ENCODE measurements around the gene PDIA5. TPM values are rescaled to one million over a fixed set of nuclear protein-coding genes. Genes with fewer than 3 reads are reported as not detected.

PDIA5 gene
- total and polyA plus RNA-seq, 2 donors (not counting 1 experiment from before 2014, with no cell fraction given) = 2.6 to 3.8 TPM

DNA sequence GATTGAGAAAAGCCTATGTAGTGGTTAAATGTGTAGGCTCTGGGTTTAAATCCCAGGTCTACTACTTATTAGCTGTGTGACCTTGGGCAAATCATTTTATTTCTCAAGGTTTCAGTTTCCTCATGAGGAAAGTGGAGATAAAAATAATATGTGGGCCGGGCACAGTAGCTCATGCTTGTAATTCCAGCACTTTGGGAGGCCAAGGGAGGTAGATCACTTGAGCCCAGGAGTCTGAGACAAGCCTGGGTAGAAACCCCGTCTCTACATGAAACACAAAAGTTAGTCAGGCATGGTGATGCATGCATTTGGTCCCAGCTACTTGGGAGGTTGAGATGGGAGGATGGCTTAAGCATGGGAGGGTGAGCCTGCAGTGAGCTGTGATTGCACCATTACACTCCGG lies 47.7 kb upstream of the PDIA5 start:
- no peak for TF ChIP-seq EZH2 (IDR thresholded peaks at IDR 0.05; ENCODE audit: borderline replicate concordance, insufficient read depth, low read depth, low read length, poor library complexity, severe bottlenecking)
- TF ChIP-seq, protein P1, sequence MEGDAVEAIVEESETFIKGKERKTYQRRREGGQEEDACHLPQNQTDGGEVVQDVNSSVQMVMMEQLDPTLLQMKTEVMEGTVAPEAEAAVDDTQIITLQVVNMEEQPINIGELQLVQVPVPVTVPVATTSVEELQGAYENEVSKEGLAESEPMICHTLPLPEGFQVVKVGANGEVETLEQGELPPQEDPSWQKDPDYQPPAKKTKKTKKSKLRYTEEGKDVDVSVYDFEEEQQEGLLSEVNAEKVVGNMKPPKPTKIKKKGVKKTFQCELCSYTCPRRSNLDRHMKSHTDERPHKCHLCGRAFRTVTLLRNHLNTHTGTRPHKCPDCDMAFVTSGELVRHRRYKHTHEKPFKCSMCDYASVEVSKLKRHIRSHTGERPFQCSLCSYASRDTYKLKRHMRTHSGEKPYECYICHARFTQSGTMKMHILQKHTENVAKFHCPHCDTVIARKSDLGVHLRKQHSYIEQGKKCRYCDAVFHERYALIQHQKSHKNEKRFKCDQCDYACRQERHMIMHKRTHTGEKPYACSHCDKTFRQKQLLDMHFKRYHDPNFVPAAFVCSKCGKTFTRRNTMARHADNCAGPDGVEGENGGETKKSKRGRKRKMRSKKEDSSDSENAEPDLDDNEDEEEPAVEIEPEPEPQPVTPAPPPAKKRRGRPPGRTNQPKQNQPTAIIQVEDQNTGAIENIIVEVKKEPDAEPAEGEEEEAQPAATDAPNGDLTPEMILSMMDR (IDR thresholded peaks at IDR 0.05) = no peak
- no peaks in the 10 kb centered on the region for H3K79me2 ChIP-seq (ENCODE audit: control insufficient read depth, insufficient read depth, low read length)
- H3K9me3 ChIP-seq (ENCODE audit: control extremely low read depth in 1 of 3, control insufficient read depth in 2 of 3, insufficient read depth in 1 of 3, low read length in 2 of 3) = no peaks in the 10 kb centered on the region
- H3K36me3 ChIP-seq (replicated peaks in 1 of 2; ENCODE audit: control extremely low read depth in 1 of 2, control insufficient read depth in 1 of 2, extremely low read depth in 1 of 2, insufficient read depth in 2 of 2, low read length in 1 of 2) = no peaks in the 10 kb centered on the region
- no peaks in the 10 kb centered on the region for H4K20me1 ChIP-seq (ENCODE audit: control insufficient read depth, insufficient read depth, low read length, poor library complexity, severe bottlenecking)
- H3K4me1 Mint-ChIP-seq = no peaks in the 10 kb centered on the region
- H3K4me1 ChIP-seq (ENCODE audit: control insufficient read depth in 2 of 2, insufficient read depth in 2 of 2, low read length in 2 of 2) = no peaks in the 10 kb centered on the region
- no peak overlapping the region for H3K4me3 ChIP-seq (ENCODE audit: control extremely low read depth in 1 of 5, extremely low read depth in 1 of 5, insufficient read depth in 1 of 5, low read depth in 2 of 5, low read length in 4 of 5)
- no peak overlapping the region for H3K4me2 ChIP-seq (replicated peaks; ENCODE audit: low read depth, low read length, poor library complexity, severe bottlenecking)
- peaks cover 0 to 16% (median 7%) of the 10 kb centered on the region in 4 experiments for H3K27me3 ChIP-seq (replicated peaks in 1 of 4; ENCODE audit: control extremely low read depth in 1 of 4, control insufficient read depth in 3 of 4, insufficient read depth in 4 of 4, low read length in 3 of 4)
- intact Hi-C loops (cut with micrococcal nuclease) = no loop called here
- DNase-seq (no peak), ATAC-seq (ENCODE audit: low read depth) (no peak)
- WGBS (ENCODE audit: insufficient coverage) = 75% methylated on average over 2 of the region's 3 CpGs
- H3K27me3 Mint-ChIP-seq = peaks cover 39% of the 10 kb centered on the region
- H3K9me3 Mint-ChIP-seq (ENCODE audit: insufficient read depth) = no peaks in the 10 kb centered on the region
- H3K9ac ChIP-seq (ENCODE audit: low read length) = no peak overlapping the region
- no peak overlapping the region for H3K27ac Mint-ChIP-seq
- no peak overlapping the region for H3K4me3 Mint-ChIP-seq
- no peak overlapping the region for H2AFZ ChIP-seq (ENCODE audit: insufficient read depth, low read depth, low read length, poor library complexity, severe bottlenecking)
- POLR2A ChIA-PET = no interaction called here
- no peak overlapping the region for H3K27ac ChIP-seq (ENCODE audit: low read length in 2 of 2)
- CTCF ChIA-PET = interaction anchor here (3.0 kb wide), 1 partner anchor 11 kb away, joined by 15 read pairs; no protein-coding TSS in a partner anchor

DNA sequence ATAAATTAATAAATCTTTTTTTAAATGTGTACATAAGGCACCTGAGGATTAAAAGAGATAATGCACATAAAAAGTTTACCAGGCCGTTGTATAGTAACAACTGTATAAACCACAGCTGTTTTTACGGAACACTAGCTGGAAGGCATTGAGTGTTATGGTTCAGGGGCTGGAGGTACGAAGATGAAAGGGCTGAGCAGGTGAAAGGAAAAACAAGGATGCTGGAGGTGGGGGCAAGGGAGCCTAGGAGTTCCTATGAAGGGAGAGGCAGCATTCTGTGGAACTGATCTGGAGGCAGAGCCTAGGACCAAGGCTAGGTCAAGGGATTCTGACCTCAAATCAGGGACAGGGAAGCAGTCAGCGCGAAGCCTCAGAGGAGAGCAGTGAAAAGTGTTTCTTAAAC lies 47.2 kb upstream of the PDIA5 start:
- Mint-ChIP-seq H3K9me3 (ENCODE audit: insufficient read depth) (no peaks in the 10 kb centered on the region), H3K27me3 (peaks cover 43% of the 10 kb centered on the region), H3K4me1 (no peaks in the 10 kb centered on the region), H3K27ac (no peak overlapping the region), H3K4me3 (no peak overlapping the region)
- no peak overlapping the region for H3K27ac ChIP-seq (ENCODE audit: low read length in 2 of 2)
- DNase-seq = no peak
- ChIA-PET CTCF (interaction anchor here (3.0 kb wide), 1 partner anchor 10 kb away, joined by 15 read pairs; no protein-coding TSS in a partner anchor), POLR2A (no interaction called here)
- 88% methylated on average over 2 of the region's 5 CpGs for WGBS (ENCODE audit: insufficient coverage)
- H3K9me3 ChIP-seq (ENCODE audit: control extremely low read depth in 1 of 3, control insufficient read depth in 2 of 3, insufficient read depth in 1 of 3, low read length in 2 of 3) = no peaks in the 10 kb centered on the region
- H3K4me3 ChIP-seq (ENCODE audit: control extremely low read depth in 1 of 5, extremely low read depth in 1 of 5, insufficient read depth in 1 of 5, low read depth in 2 of 5, low read length in 4 of 5) = no peak overlapping the region
- H3K4me1 ChIP-seq (ENCODE audit: control insufficient read depth in 2 of 2, insufficient read depth in 2 of 2, low read length in 2 of 2) = no peaks in the 10 kb centered on the region
- H4K20me1 ChIP-seq (ENCODE audit: control insufficient read depth, insufficient read depth, low read length, poor library complexity, severe bottlenecking) = no peaks in the 10 kb centered on the region
- H3K27me3 ChIP-seq (replicated peaks in 1 of 4; ENCODE audit: control extremely low read depth in 1 of 4, control insufficient read depth in 3 of 4, insufficient read depth in 4 of 4, low read length in 3 of 4) = peaks cover 0 to 16% (median 7%) of the 10 kb centered on the region in 4 experiments
- H2AFZ ChIP-seq (ENCODE audit: insufficient read depth, low read depth, low read length, poor library complexity, severe bottlenecking) = no peak overlapping the region
- TF ChIP-seq, protein P1 (IDR thresholded peaks at IDR 0.05) = no peak
- TF ChIP-seq EZH2 (IDR thresholded peaks at IDR 0.05; ENCODE audit: borderline replicate concordance, insufficient read depth, low read depth, low read length, poor library complexity, severe bottlenecking) = no peak
- H3K79me2 ChIP-seq (ENCODE audit: control insufficient read depth, insufficient read depth, low read length) = no peaks in the 10 kb centered on the region
- intact Hi-C loops (cut with micrococcal nuclease) = no loop called here
- no peak overlapping the region for H3K9ac ChIP-seq (ENCODE audit: low read length)
- H3K4me2 ChIP-seq (replicated peaks; ENCODE audit: low read depth, low read length, poor library complexity, severe bottlenecking) = no peak overlapping the region
- H3K36me3 ChIP-seq (replicated peaks in 1 of 2; ENCODE audit: control extremely low read depth in 1 of 2, control insufficient read depth in 1 of 2, extremely low read depth in 1 of 2, insufficient read depth in 2 of 2, low read length in 1 of 2) = no peaks in the 10 kb centered on the region
- ATAC-seq (ENCODE audit: low read depth) = no peak
